HEK293 (cell line): Measurements from ENCODE around the gene MAP3K20.
A peak's percentile ranks its signal among the peaks of the same experiment; 100 is the strongest.

ENCODE experiments used
- MEIS1 ChIP-seq: sonication (generic); formaldehyde crosslinking; IDR thresholded peaks from 2 replicates; pipeline ENCODE4 v1.8.1; 2022; ENCODE audit warnings: missing genetic modification reagents, mild to moderate bottlenecking, borderline replicate concordance
- YY1 ChIP-seq: fragments of 450-650 bp; formaldehyde crosslinking; IDR thresholded peaks from 2 replicates; pipeline ENCODE4 v1.5.1; 2018; ENCODE audit warnings: missing biosample characterization, missing genetic modification characterization
- ZBTB1 ChIP-seq: fragments of 450-650 bp; formaldehyde crosslinking; IDR thresholded peaks from 2 replicates; pipeline ENCODE4 v1.5.1; 2016; ENCODE audit warnings: missing biosample characterization, missing genetic modification characterization
- ZFP41 ChIP-seq: fragments of 450-650 bp; formaldehyde crosslinking; IDR thresholded peaks from 2 replicates; pipeline ENCODE4 v1.5.1; 2016; ENCODE audit warnings: missing biosample characterization, missing genetic modification characterization, borderline replicate concordance
- ZNF133 ChIP-seq: fragments of 450-650 bp; formaldehyde crosslinking; IDR thresholded peaks from 2 replicates; pipeline ENCODE4 v1.5.1; 2016; ENCODE audit warnings: missing biosample characterization, missing genetic modification characterization
- ZNF19 ChIP-seq: fragments of 450-650 bp; formaldehyde crosslinking; IDR thresholded peaks from 2 replicates; pipeline ENCODE4; 2016; ENCODE audit warnings: missing biosample characterization, missing genetic modification characterization, low read depth
- ZNF354C ChIP-seq: fragments of 450-650 bp; formaldehyde crosslinking; IDR thresholded peaks from 2 replicates; pipeline ENCODE4 v1.5.1; 2016; ENCODE audit warnings: missing biosample characterization, missing genetic modification characterization, low read depth, borderline replicate concordance
- ZNF513 ChIP-seq: fragments of 450-650 bp; IDR thresholded peaks from 2 replicates; pipeline ENCODE4 v1.5.1; 2018; ENCODE audit warnings: missing biosample characterization, missing genetic modification characterization
- ZNF626 ChIP-seq: fragments of 450-650 bp; sonication (Bioruptor Pico); formaldehyde crosslinking; IDR thresholded peaks from 2 replicates; pipeline ENCODE4 v1.5.1; 2018; ENCODE audit warnings: missing biosample characterization, missing genetic modification characterization, inconsistent platforms
- ZNF639 ChIP-seq: fragments of 450-650 bp; formaldehyde crosslinking; IDR thresholded peaks from 2 replicates; pipeline ENCODE4 v1.5.1; 2016; ENCODE audit warnings: missing biosample characterization, missing genetic modification characterization
- ZNF654 ChIP-seq: fragments of 450-650 bp; formaldehyde crosslinking; IDR thresholded peaks from 2 replicates; pipeline ENCODE4 v1.5.1; 2016; ENCODE audit warnings: low read depth, missing biosample characterization, missing genetic modification characterization
- ZNF76 ChIP-seq: fragments of 450-650 bp; formaldehyde crosslinking; IDR thresholded peaks from 2 replicates; pipeline ENCODE4; 2016; ENCODE audit warnings: low read depth, missing biosample characterization, missing genetic modification characterization, borderline replicate concordance
- ZSCAN30 ChIP-seq: fragments of 450-650 bp; IDR thresholded peaks from 2 replicates; pipeline ENCODE4 v1.5.1; 2018; ENCODE audit warnings: missing biosample characterization, mild to moderate bottlenecking, missing genetic modification characterization, moderate library complexity
- TF ChIP-seq, protein P1 (sequence below): fragments of 450-650 bp; formaldehyde crosslinking; IDR thresholded peaks from 2 replicates; pipeline ENCODE4 v1.5.1; 2016; ENCODE audit warnings: missing biosample characterization, missing genetic modification characterization

DNA sequence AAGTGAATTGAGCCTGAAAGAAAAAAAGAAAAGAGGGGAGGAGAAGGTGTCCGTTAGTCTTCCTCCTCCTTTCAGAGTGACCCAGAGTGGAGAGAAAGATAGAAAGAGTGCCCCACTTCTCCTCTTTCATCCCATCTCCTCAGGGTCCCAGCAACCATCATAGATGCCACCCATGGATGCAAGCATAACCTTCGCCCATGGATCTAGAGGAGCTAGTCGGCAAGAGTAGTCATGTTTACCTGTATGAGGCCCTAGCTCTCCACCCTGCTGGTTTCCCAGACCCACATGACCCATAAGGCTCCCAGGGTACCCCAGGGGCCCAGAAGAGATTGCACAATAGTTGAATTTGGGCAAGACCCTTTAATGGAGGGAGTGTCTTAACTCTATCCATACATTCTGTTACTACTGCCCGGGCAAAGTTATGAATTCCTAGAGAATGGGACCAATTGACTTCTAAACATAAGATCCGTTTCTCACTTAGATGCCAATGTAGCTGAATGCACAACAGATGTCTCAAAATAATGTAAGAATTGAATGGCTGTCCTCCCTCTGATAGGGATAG is 223.0 kb downstream of the MAP3K20 start:
- TF ChIP-seq, protein P1, sequence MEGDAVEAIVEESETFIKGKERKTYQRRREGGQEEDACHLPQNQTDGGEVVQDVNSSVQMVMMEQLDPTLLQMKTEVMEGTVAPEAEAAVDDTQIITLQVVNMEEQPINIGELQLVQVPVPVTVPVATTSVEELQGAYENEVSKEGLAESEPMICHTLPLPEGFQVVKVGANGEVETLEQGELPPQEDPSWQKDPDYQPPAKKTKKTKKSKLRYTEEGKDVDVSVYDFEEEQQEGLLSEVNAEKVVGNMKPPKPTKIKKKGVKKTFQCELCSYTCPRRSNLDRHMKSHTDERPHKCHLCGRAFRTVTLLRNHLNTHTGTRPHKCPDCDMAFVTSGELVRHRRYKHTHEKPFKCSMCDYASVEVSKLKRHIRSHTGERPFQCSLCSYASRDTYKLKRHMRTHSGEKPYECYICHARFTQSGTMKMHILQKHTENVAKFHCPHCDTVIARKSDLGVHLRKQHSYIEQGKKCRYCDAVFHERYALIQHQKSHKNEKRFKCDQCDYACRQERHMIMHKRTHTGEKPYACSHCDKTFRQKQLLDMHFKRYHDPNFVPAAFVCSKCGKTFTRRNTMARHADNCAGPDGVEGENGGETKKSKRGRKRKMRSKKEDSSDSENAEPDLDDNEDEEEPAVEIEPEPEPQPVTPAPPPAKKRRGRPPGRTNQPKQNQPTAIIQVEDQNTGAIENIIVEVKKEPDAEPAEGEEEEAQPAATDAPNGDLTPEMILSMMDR (tag by site-specific recombination), result no peak
- TF ChIP-seq ZSCAN30 (tag by site-specific recombination) (no peak), ZNF639 (tag by site-specific recombination) (no peak), ZBTB1 (tag by site-specific recombination) (no peak), ZFP41 (tag by site-specific recombination) (no peak), ZNF354C (tag by site-specific recombination) (no peak), MEIS1 (CRISPR knock-in tag) (no peak), ZNF76 (tag by site-specific recombination) (no peak), ZNF133 (tag by site-specific recombination) (no peak), ZNF513 (tag by site-specific recombination) (no peak), YY1 (tag by site-specific recombination) (no peak), ZNF626 (tag by site-specific recombination) (peak; percentile 80; the same call in 1 of the 2 replicates), ZNF654 (tag by site-specific recombination) (no peak), ZNF19 (tag by site-specific recombination) (no peak)
